ENCODE results near the gene WWOX.

GRCh38 chr16:78542419-78542818 lies 443.0 kb downstream of the WWOX start:
- TF ChIP-seq, protein P1, sequence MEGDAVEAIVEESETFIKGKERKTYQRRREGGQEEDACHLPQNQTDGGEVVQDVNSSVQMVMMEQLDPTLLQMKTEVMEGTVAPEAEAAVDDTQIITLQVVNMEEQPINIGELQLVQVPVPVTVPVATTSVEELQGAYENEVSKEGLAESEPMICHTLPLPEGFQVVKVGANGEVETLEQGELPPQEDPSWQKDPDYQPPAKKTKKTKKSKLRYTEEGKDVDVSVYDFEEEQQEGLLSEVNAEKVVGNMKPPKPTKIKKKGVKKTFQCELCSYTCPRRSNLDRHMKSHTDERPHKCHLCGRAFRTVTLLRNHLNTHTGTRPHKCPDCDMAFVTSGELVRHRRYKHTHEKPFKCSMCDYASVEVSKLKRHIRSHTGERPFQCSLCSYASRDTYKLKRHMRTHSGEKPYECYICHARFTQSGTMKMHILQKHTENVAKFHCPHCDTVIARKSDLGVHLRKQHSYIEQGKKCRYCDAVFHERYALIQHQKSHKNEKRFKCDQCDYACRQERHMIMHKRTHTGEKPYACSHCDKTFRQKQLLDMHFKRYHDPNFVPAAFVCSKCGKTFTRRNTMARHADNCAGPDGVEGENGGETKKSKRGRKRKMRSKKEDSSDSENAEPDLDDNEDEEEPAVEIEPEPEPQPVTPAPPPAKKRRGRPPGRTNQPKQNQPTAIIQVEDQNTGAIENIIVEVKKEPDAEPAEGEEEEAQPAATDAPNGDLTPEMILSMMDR (optimal IDR thresholded peaks at IDR 0.05 in 1 of 3, IDR thresholded peaks at IDR 0.05 in 1 of 3, conservative IDR thresholded peaks at IDR 0.05 in 1 of 3; ENCODE audit: extremely low read depth in 1 of 3, insufficient read depth in 2 of 3, low read length in 3 of 3) = no peak
- no peak for TF ChIP-seq EZH2 (IDR thresholded peaks at IDR 0.05; ENCODE audit: low read length)

All from keratinocyte (primary cell).